Erythroblast (primary cell): ENCODE measurements around the gene PSMC5.

Experiments used
- GATA1 ChIP-seq: IDR thresholded peaks from 2 replicates; pipeline ENCODE4 v1.6.1; 2011; ENCODE audit warnings: low read depth, mild to moderate bottlenecking, control low read depth, low read length, moderate library complexity
- POLR2A ChIP-seq: IDR thresholded peaks from 2 replicates; pipeline ENCODE4 v1.6.1; 2011; ENCODE audit warnings: mild to moderate bottlenecking, low read length

DNA sequence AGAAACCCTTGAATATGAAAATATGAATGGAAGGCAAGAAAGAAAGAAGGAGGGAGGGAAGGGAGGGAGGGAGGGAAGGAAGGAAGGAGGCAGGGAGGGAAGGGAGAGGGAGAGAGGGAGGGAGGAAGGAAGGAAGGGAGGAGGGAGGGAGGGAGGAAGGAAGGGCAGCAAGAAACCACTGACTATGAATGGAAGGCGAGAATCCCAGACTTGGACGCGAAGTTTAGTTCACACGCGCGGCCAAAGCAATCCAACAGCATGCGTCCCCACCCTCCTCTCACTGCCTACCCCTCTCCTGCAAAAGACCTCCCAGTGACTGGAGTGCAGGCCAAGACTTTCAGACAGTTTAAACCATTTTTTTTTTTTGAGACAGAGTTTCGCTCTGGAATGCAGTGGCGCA, 23.2 kb downstream of the PSMC5 start:
- TF ChIP-seq POLR2A (no peak), GATA1 (no peak)
